ENCODE data around the gene CNPY2.
"Not testable (repeated sequence)": the region's sequence is repeated elsewhere in the genome, so short reads cannot be mapped to it uniquely, and the experiment has no call there.

CNPY2 gene

DNA sequence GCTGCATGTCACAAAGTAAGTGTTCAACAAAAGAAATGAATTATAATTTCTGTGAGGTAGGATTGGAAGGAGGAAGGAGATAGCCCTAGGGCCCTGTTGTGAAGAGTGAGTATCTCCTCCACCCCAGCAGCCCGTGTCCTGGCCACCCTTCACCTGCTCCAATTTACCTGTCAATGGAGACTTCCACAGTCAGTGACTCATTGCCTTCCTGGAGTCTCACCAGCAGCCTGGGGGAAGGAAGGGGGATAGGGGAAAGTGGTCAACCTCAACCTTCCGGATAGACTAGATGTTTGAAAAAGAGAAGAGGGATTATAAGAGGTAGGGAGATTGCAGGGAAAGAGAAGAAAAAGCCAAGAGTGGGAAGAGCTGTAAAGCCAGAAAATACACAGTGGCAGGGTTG is 34.9 kb upstream of the CNPY2 start:
- no peak for TF ChIP-seq CTCF (IDR thresholded peaks at IDR 0.05; ENCODE audit: low read depth, low read length)
- DNase-seq (ENCODE audit: extremely low read depth, low read depth): no peak

GRCh38 chr12:56348776-56349175 is 33.0 kb upstream of the CNPY2 start:
- DNase-seq (ENCODE audit: extremely low read depth, low read depth): no peak
- TF ChIP-seq CTCF (IDR thresholded peaks at IDR 0.05; ENCODE audit: low read depth, low read length): no peak

GRCh38 chr12:56347255-56347654 is 31.5 kb upstream of the CNPY2 start:
- not testable (repeated sequence) for DNase-seq (ENCODE audit: extremely low read depth, low read depth)

DNA sequence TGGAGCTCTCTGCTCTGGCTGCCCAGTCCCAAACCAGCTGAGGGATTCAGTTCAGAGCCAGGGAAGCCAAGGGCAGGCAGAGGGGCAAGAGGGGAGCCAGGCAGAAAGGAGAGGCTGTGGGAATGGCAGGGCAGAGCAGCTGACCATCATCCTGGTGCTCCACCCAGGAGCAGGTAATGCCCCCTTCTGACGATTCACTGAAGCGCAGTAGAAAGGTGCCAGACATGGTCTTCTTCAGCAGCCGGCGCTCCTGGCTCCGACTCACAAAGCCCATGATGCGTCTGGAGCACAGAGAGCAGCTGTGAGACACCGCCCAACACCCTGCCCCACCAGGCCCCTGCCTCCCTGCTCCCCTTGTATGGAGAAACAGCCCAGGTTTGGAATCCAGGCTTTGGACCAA is 30.9 kb upstream of the CNPY2 start:
- DNase-seq (ENCODE audit: extremely low read depth, low read depth): no peak
- TF ChIP-seq CTCF (IDR thresholded peaks at IDR 0.05; ENCODE audit: low read depth, low read length): no peak; the same call in 1 of the 2 replicates

- DNase-seq (ENCODE audit: extremely low read depth, low read depth): not testable (repeated sequence)
Observed at GRCh38 chr12:56342290-56342689, 26.5 kb upstream of the CNPY2 start.

DNA sequence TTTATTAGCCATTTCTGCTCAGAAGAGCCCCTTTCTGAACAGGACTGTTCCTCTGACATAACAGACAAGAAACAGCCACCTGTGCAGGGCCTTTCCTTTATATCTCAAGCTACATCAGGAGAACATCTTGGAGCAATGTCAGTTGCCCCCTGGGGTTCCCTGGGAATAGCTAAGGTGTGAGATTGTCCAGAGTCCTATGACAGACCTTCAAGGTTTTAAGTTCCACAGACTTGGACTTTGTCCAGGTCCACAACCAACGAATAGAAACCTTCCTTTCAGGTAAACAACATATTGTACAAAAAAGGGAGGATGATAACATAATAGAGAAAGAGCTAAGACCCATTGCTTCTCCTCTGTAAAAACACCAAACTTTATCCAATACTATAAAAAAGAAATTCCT is 25.8 kb upstream of the CNPY2 start:
- no peak for TF ChIP-seq CTCF (IDR thresholded peaks at IDR 0.05; ENCODE audit: low read depth, low read length)
- DNase-seq (ENCODE audit: extremely low read depth, low read depth): no peak

- TF ChIP-seq CTCF (IDR thresholded peaks at IDR 0.05; ENCODE audit: low read depth, low read length): no peak
- no peak for DNase-seq (ENCODE audit: extremely low read depth, low read depth)
Observed at GRCh38 chr12:56339158-56339422, 23.3 kb upstream of the CNPY2 start.

- no peak for TF ChIP-seq CTCF (IDR thresholded peaks at IDR 0.05; ENCODE audit: low read depth, low read length)
- no peak for DNase-seq (ENCODE audit: extremely low read depth, low read depth)
Observed at GRCh38 chr12:56338308-56339157, 22.7 kb upstream of the CNPY2 start, which contains the start of gene IL23A. Gene IL23A (plus strand): TSS chr12:56338884. CDS start chr12:56339045, 161 bp downstream.

Data from AG09319 (cell line).